Neuronal stem cell (in vitro differentiated cells): ENCODE data around the gene PID1.

Source experiments
- DNase-seq: peaks from one replicate; pipeline ENCODE4 v3.0.0-alpha.2; 2013; ENCODE audit warnings: low spot score
- H2AFZ ChIP-seq: one replicate; pipeline ENCODE4 v1.6.1; 2013; ENCODE audit warnings: mild to moderate bottlenecking, low read length, inconsistent platforms
- H2AK5ac ChIP-seq: 2 replicates; pipeline ENCODE4 v1.6.1; 2013; ENCODE audit warnings: low read depth, mild to moderate bottlenecking, inconsistent platforms, low read length, moderate library complexity, mixed read lengths
- H2BK120ac ChIP-seq: 2 replicates; pipeline ENCODE4 v1.6.1; 2013; ENCODE audit warnings: low read depth, mild to moderate bottlenecking, inconsistent platforms, low read length, moderate library complexity, mixed read lengths
- H2BK12ac ChIP-seq: one replicate; pipeline ENCODE4 v1.6.1; 2013; ENCODE audit warnings: low read length, inconsistent platforms
- H2BK15ac ChIP-seq: 2 replicates; pipeline ENCODE4 v1.6.1; 2013; ENCODE audit warnings: mild to moderate bottlenecking, low read length, inconsistent platforms, mixed read lengths
- H2BK5ac ChIP-seq: one replicate; pipeline ENCODE4 v1.6.1; 2013; ENCODE audit warnings: inconsistent platforms, mild to moderate bottlenecking, low read length, moderate library complexity
- H3K14ac ChIP-seq: one replicate; pipeline ENCODE4 v1.6.1; 2013; ENCODE audit warnings: low read length, inconsistent platforms
- H3K18ac ChIP-seq: 2 replicates; pipeline ENCODE4 v1.6.1; 2013; ENCODE audit warnings: low read length, inconsistent platforms
- H3K23ac ChIP-seq: 2 replicates; pipeline ENCODE4 v1.6.1; 2013; ENCODE audit warnings: low read depth, mild to moderate bottlenecking, mixed read lengths, low read length, inconsistent platforms; ENCODE audit not compliant: poor library complexity
- H3K27ac ChIP-seq: replicated peaks from 3 replicates; pipeline ENCODE4 v1.5.1; 2013; ENCODE audit warnings: low read length, inconsistent platforms
- H3K27me3 ChIP-seq, 3 experiments: 2 replicates each; pipeline ENCODE4 v1.6.1; 2013; ENCODE audit warnings: low read length in 3 of 3, mild to moderate bottlenecking in 2 of 3, inconsistent platforms in 1 of 3, low read depth in 1 of 3, mixed read lengths in 1 of 3, moderate library complexity in 1 of 3; ENCODE audit not compliant: control insufficient read depth in 3 of 3, insufficient read depth in 3 of 3
- H3K36me3 ChIP-seq, 2 donors: replicated peaks in 1 of 2; 2 replicates each; pipeline ENCODE4 v1.6.1; 2013; ENCODE audit warnings: low read length in 2 of 2; ENCODE audit not compliant: control insufficient read depth in 2 of 2, insufficient read depth in 2 of 2
- H3K4ac ChIP-seq: 2 replicates; pipeline ENCODE4 v1.6.1; 2013; ENCODE audit warnings: inconsistent platforms, mild to moderate bottlenecking, low read length, moderate library complexity
- H3K4me1 ChIP-seq, 2 donors: 1 replicate in 1 of 2; 2 replicates in 1 of 2; pipeline ENCODE4 v1.6.1; 2013; ENCODE audit warnings: low read length in 2 of 2, low read depth in 1 of 2; ENCODE audit not compliant: control insufficient read depth in 2 of 2, insufficient read depth in 1 of 2
- H3K4me2 ChIP-seq: one replicate; pipeline ENCODE4 v1.6.1; 2013; ENCODE audit warnings: mild to moderate bottlenecking, low read length, inconsistent platforms; ENCODE audit not compliant: insufficient read depth, poor library complexity, severe bottlenecking
- H3K4me3 ChIP-seq, 2 donors: 2 replicates each; pipeline ENCODE4 v1.5.1; 2013; ENCODE audit warnings: low read length in 2 of 2, mild to moderate bottlenecking in 2 of 2, inconsistent platforms in 1 of 2, moderate library complexity in 1 of 2
- H3K79me1 ChIP-seq: one replicate; pipeline ENCODE4 v1.6.1; 2013; ENCODE audit warnings: low read depth, mild to moderate bottlenecking, inconsistent platforms, low read length, moderate library complexity
- H3K9ac ChIP-seq: one replicate; pipeline ENCODE4 v1.6.1; 2013; ENCODE audit warnings: mild to moderate bottlenecking, low read depth, low read length, inconsistent platforms; ENCODE audit not compliant: poor library complexity
- H3K9me3 ChIP-seq, 2 donors: replicated peaks in 1 of 2; 2 replicates each; pipeline versions ENCODE3 to v1.6.1; 2013; ENCODE audit warnings: low read length in 2 of 2, mild to moderate bottlenecking in 2 of 2, inconsistent platforms in 1 of 2, low read depth in 1 of 2, mixed read lengths in 1 of 2, moderate library complexity in 1 of 2; ENCODE audit not compliant: control insufficient read depth in 2 of 2, insufficient read depth in 1 of 2
- H4K8ac ChIP-seq: one replicate; pipeline ENCODE4 v1.6.1; 2013; ENCODE audit warnings: low read depth, mild to moderate bottlenecking, inconsistent platforms, low read length, moderate library complexity
- H4K91ac ChIP-seq: one replicate; pipeline ENCODE4 v1.6.1; 2013; ENCODE audit warnings: low read length, low read depth, mild to moderate bottlenecking, inconsistent platforms; ENCODE audit not compliant: poor library complexity
- WGBS, 2 donors: extraction: QIAGEN DNeasy Blood & Tissue Kit; methylation state at CpG; one replicate each; pipeline ENCODE4 v1.1.7; 2013; ENCODE audit warnings: missing lambda C conversion rate in 2 of 2, mixed read lengths in 1 of 2; ENCODE audit not compliant: insufficient read length in 2 of 2, insufficient replicate concordance in 1 of 2; ENCODE audit errors: extremely low coverage in 2 of 2; 5-methylcytosine and 5-hydroxymethylcytosine counted together

The PID1 gene

DNA sequence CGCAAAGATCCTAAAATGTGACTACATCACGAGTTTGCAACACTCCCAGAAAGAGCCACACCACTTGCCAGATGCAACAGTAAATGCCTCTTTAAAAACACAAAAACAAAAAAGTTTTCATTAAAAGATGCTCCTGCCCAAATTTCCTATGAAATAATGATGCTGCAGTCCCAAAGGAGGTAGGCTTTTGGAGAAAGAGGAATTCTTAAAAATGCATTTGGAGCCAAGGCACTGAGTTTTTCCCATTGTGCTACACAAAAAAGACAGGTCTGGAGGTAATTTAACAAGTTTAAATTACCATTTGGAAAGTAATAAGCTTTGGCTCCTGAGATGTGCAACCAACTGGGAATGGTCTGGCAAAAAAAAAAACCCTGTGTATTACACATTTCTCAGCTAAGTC, 145.0 kb downstream of the PID1 start:
- Histone ChIP-seq H3K18ac (no peak overlapping the region), H3K14ac (no peak overlapping the region), H2BK5ac (no peak overlapping the region), H2BK15ac (no peak overlapping the region), H3K4ac (no peak overlapping the region), H3K27ac (no peak overlapping the region), H3K4me3 (no peak overlapping the region), H3K9me3 (no peaks in the 10 kb centered on the region), H4K8ac (no peak overlapping the region), H2AK5ac (no peak overlapping the region), H2BK12ac (no peak overlapping the region), H3K4me2 (no peak overlapping the region), H2BK120ac (no peak overlapping the region), H3K23ac (no peak overlapping the region), H2AFZ (no peak overlapping the region), H3K79me1 (no peaks in the 10 kb centered on the region), H4K91ac (no peak overlapping the region), H3K4me1 (no peaks in the 10 kb centered on the region), H3K9ac (no peak overlapping the region), H3K36me3 (no peaks in the 10 kb centered on the region), H3K27me3 (no peaks in the 10 kb centered on the region)
- WGBS, 2 donors = no CpG with 5 or more reads among the region's 2 CpGs
- DNase-seq = no peak

DNA sequence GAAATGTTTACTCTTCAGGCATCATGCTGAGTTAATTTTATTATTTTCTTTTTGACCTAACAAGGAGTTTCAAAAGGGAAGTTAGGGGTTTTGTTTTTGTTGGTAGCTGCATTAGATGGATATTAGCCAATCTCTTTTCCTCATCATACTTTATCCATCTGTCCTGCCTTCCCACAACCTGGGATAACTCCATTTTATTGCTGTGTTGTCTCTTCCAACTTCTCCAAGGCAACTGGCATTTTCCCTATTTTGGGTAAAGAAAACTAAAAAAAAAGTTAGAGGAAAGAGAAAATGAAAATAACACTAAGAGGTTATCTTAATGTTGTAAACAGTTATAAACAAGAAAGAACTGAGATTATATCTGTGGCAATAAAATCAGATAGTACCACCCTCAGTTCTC, 147.0 kb downstream of the PID1 start:
- Histone ChIP-seq H2BK120ac (no peak overlapping the region), H3K79me1 (no peaks in the 10 kb centered on the region)

DNA sequence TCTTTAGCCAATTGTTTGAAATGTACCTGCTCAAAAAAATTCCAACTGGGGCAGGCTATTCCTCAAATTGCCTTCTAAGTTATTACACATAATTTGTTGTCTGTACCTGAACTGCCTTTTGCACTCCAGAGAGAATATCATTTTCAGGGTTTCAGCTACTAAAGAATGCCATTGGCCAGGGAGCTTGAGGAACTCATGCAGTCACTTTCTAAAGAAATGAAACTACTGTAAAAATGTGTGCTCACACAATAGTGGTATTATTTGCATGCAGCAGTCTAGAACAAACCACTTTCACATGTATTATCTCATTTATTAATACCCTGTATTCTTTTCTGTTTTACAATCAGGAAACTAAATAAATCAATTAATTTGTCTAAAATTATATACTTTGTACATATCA, 152.2 kb downstream of the PID1 start:
- H3K4ac ChIP-seq = no peak overlapping the region
- no peaks in the 10 kb centered on the region for H3K79me1 ChIP-seq
- no peak for DNase-seq
- no peak overlapping the region for H2AK5ac ChIP-seq
- H2BK15ac ChIP-seq = no peak overlapping the region
- H2BK5ac ChIP-seq = no peak overlapping the region
- no peaks in the 10 kb centered on the region for H3K9me3 ChIP-seq
- no peak overlapping the region for H2AFZ ChIP-seq
- no peaks in the 10 kb centered on the region for H3K36me3 ChIP-seq
- no peak overlapping the region for H3K14ac ChIP-seq
- H3K27me3 ChIP-seq = no peaks in the 10 kb centered on the region
- no peak overlapping the region for H3K4me3 ChIP-seq
- no peak overlapping the region for H3K18ac ChIP-seq
- no peak overlapping the region for H2BK12ac ChIP-seq
- H4K8ac ChIP-seq = no peak overlapping the region
- H4K91ac ChIP-seq = no peak overlapping the region
- H2BK120ac ChIP-seq = no peak overlapping the region
- H3K9ac ChIP-seq = no peak overlapping the region
- no peak overlapping the region for H3K27ac ChIP-seq
- no peak overlapping the region for H3K4me2 ChIP-seq
- H3K4me1 ChIP-seq = no peaks in the 10 kb centered on the region
- H3K23ac ChIP-seq = no peak overlapping the region

More for the DNA sequence above, 147.0 kb downstream of the PID1 start:
- Histone ChIP-seq H3K14ac (no peak overlapping the region), H3K4me2 (no peak overlapping the region), H2AFZ (no peak overlapping the region), H2BK15ac (no peak overlapping the region), H2BK12ac (no peak overlapping the region), H3K18ac (no peak overlapping the region), H3K27ac (no peak overlapping the region), H3K4me1 (no peaks in the 10 kb centered on the region), H4K91ac (no peak overlapping the region), H3K36me3 (no peaks in the 10 kb centered on the region), H4K8ac (no peak overlapping the region), H3K4ac (no peak overlapping the region), H2AK5ac (no peak overlapping the region), H2BK5ac (no peak overlapping the region), H3K4me3 (no peak overlapping the region), H3K9ac (no peak overlapping the region), H3K23ac (no peak overlapping the region), H3K9me3 (no peaks in the 10 kb centered on the region), H3K27me3 (no peaks in the 10 kb centered on the region)
- DNase-seq = no peak

DNA sequence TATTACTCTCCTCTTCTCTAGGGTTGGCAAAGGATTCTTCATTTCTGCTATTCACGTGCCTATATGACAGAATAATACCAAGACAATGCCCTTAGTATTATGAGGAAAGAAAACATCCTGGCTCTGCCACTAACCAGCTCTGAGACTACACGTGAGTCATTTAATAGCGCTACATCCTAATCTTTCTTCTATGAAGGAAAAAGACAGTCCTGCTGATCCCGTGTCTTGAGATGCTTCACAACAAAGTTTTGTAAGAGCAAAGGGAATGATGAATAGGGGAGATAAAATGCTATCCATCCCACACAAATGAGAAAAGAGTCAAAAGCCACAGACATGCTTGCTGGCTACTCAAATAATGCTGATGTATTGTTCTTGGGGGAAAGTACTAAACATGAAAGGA, 152.8 kb downstream of the PID1 start:
- H3K9ac ChIP-seq = no peak overlapping the region
- H3K27ac ChIP-seq = no peak overlapping the region
- H3K4me1 ChIP-seq = no peaks in the 10 kb centered on the region
- no peak overlapping the region for H3K4me2 ChIP-seq
- no peak overlapping the region for H2BK12ac ChIP-seq
- H2BK5ac ChIP-seq = no peak overlapping the region
- no peak overlapping the region for H2AFZ ChIP-seq
- no peak overlapping the region for H3K18ac ChIP-seq
- H2BK15ac ChIP-seq = no peak overlapping the region
- H3K27me3 ChIP-seq = no peaks in the 10 kb centered on the region
- no peak overlapping the region for H3K4ac ChIP-seq
- H3K14ac ChIP-seq = no peak overlapping the region
- H3K36me3 ChIP-seq = no peaks in the 10 kb centered on the region
- H3K79me1 ChIP-seq = no peaks in the 10 kb centered on the region
- no peak overlapping the region for H2BK120ac ChIP-seq
- DNase-seq = no peak
- no peak overlapping the region for H3K4me3 ChIP-seq
- no peak overlapping the region for H4K8ac ChIP-seq
- no peaks in the 10 kb centered on the region for H3K9me3 ChIP-seq
- H2AK5ac ChIP-seq = no peak overlapping the region
- H4K91ac ChIP-seq = no peak overlapping the region
- no peak overlapping the region for H3K23ac ChIP-seq
- WGBS, 2 donors = no CpG with 5 or more reads among the region's 4 CpGs
